BJ (cell line): ENCODE data around the gene DGKE. TPM values are rescaled to one million over a fixed set of nuclear protein-coding genes. Genes with fewer than 3 reads are reported as not detected.

Experiments
- CTCF ChIA-PET: fragments of 350-600 bp; formaldehyde crosslinking; extraction: SDS; loops from one replicate; lab custom pipeline; 2021; ENCODE audit warnings: antibody characterized with exemption, inconsistent platforms; lab: Yijun Ruan, JAX
- POLR2A ChIA-PET: fragments of 300-600 bp; sonication (Branson Sonifier 250); formaldehyde crosslinking; extraction: SDS; loops from one replicate; lab custom pipeline; 2021; ENCODE audit warnings: antibody characterized with exemption; lab: Charles Lee
- DNase-seq: peaks from one replicate; pipeline ENCODE4 v3.0.0-alpha.2; 2011; ENCODE audit warnings: low read depth
- H3K27me3 ChIP-seq: 2 replicates; pipeline ENCODE4 v1.6.0; 2011; ENCODE audit warnings: low read length; ENCODE audit not compliant: control insufficient read depth, insufficient read depth
- H3K36me3 ChIP-seq: 2 replicates; pipeline ENCODE4 v1.5.1; 2011; ENCODE audit warnings: low read length; ENCODE audit not compliant: control insufficient read depth, insufficient read depth
- H3K4me3 ChIP-seq: 2 replicates; pipeline ENCODE4 v1.5.1; 2011; ENCODE audit warnings: low read depth, mild to moderate bottlenecking, control low read depth, low read length
- CTCF ChIP-seq: IDR thresholded peaks from 2 replicates; pipeline ENCODE4 v1.5.1; 2011; ENCODE audit warnings: low read depth, mild to moderate bottlenecking, control low read depth, inconsistent platforms, low read length, moderate library complexity; ENCODE audit not compliant: insufficient read depth
- polyA plus RNA-seq: library from polyadenylated mRNA; depleted of rRNA; stranded (reverse); fragments of >200 nt; gene quantifications from 2 replicates; pipeline ENCODE4 v1.2.3, GENCODE V29; 2011

Gene DGKE
- polyA plus RNA-seq, 1 experiment: 1.9 TPM

GRCh38 chr17:56823848-56824247 is 10.1 kb upstream of the DGKE start:
- TF ChIP-seq CTCF: no peak
- Histone ChIP-seq H3K4me3 (no peak overlapping the region), H3K36me3 (no peaks in the 10 kb centered on the region), H3K27me3 (no peaks in the 10 kb centered on the region)
- POLR2A ChIA-PET: no interaction called here
- CTCF ChIA-PET: interaction anchor here (1.1 to 2.5 kb wide), 6 partner anchors 15 to 117 kb away, joined by 3 to 13 read pairs (median 4); no protein-coding TSS in a partner anchor
- no peak for DNase-seq

- no peak overlapping the region for H3K4me3 ChIP-seq
- POLR2A ChIA-PET: no interaction called here
- peaks cover 2% of the 10 kb centered on the region; the same call in 1 of the 2 replicates for H3K36me3 ChIP-seq
- CTCF ChIA-PET: interaction anchor here (0.6 to 2.5 kb wide), 9 partner anchors 16 to 244 kb away, joined by 3 to 13 read pairs (median 3); no protein-coding TSS in a partner anchor
- TF ChIP-seq CTCF: no peak
- DNase-seq: no peak
- H3K27me3 ChIP-seq: no peaks in the 10 kb centered on the region
Observed at GRCh38 chr17:56824503-56824902, 9.4 kb upstream of the DGKE start.

GRCh38 chr17:56826611-56827414 is 7.1 kb upstream of the DGKE start:
- DNase-seq: no peak
- Histone ChIP-seq H3K27me3 (no peaks in the 10 kb centered on the region), H3K36me3 (peaks cover 2% of the 10 kb centered on the region; the same call in 1 of the 2 replicates), H3K4me3 (no peak overlapping the region)
- TF ChIP-seq CTCF: no peak
- POLR2A ChIA-PET: no interaction called here
- CTCF ChIA-PET: interaction anchor here (1.2 kb wide), 1 partner anchor 139 kb away, joined by 3 read pairs; no protein-coding TSS in a partner anchor

GRCh38 chr17:56830726-56831368 is 3.1 kb upstream of the DGKE start:
- no peak for TF ChIP-seq CTCF
- CTCF ChIA-PET: interaction anchor here (0.6 kb wide), 1 partner anchor 8 kb away, joined by 3 read pairs; no protein-coding TSS in a partner anchor
- peaks cover 2% of the 10 kb centered on the region; the same call in 1 of the 2 replicates for H3K36me3 ChIP-seq

More at GRCh38 chr17:56830726-56831368, 3.1 kb upstream of the DGKE start:
- no peak for DNase-seq
- Histone ChIP-seq H3K27me3 (no peaks in the 10 kb centered on the region), H3K4me3 (no peak overlapping the region)
- POLR2A ChIA-PET: no interaction called here
